Mammary epithelial cell (primary cell): ENCODE data around the gene GPR39.

Experiments used
- CTCF ChIP-seq, 2 donors: IDR thresholded peaks in 1 of 2; conservative IDR thresholded peaks in 1 of 2; 2 replicates each; pipeline ENCODE4 v1.5.1; 2011 to 2012; ENCODE audit warnings: inconsistent platforms in 2 of 2, low read length in 2 of 2, mild to moderate bottlenecking in 2 of 2, control low read depth in 1 of 2, low read depth in 1 of 2; ENCODE audit not compliant: insufficient read depth in 1 of 2; ENCODE audit errors: extremely low read depth in 1 of 2
- EZH2 ChIP-seq: IDR thresholded peaks from 2 replicates; pipeline ENCODE4 v1.6.1; 2012; ENCODE audit warnings: low read length, inconsistent platforms, borderline replicate concordance

GRCh38 chr2:132465917-132466316 lies 49.3 kb downstream of the GPR39 start:
- TF ChIP-seq CTCF (conservative IDR thresholded peaks at IDR 0.05 in 1 of 2, IDR thresholded peaks at IDR 0.05 in 1 of 2; ENCODE audit: extremely low read depth in 1 of 2, insufficient read depth in 1 of 2, low read depth in 1 of 2, low read length in 2 of 2) (no peak), EZH2 (no peak)
